HG03175 (cell line): ENCODE measurements around the gene SLC22A17.
"Not testable (repeated sequence)": the region's sequence is repeated elsewhere in the genome, so short reads cannot be mapped to it uniquely, and the experiment has no call there.

ENCODE experiments used
- ATAC-seq: cut with Tn5 transposase; IDR thresholded peaks from one replicate; pipeline ENCODE4 v1.9.1; 2021; ENCODE audit warnings: mild to moderate bottlenecking, moderate library complexity; ENCODE audit not compliant: unreplicated experiment

Gene SLC22A17

GRCh38 chr14:23352506-23353432 lies at the start of gene SLC22A17:
TSS of gene SLC22A17 (minus strand) at chr14:23352887.
- no peak for ATAC-seq

- no peak for ATAC-seq
Measured at GRCh38 chr14:23401291-23401690, 48.6 kb upstream of the SLC22A17 start.

GRCh38 chr14:23400496-23401149 lies 47.9 kb upstream of the SLC22A17 start:
- ATAC-seq: not testable (repeated sequence)

- ATAC-seq: no peak
Measured at GRCh38 chr14:23399591-23399990, 46.9 kb upstream of the SLC22A17 start.

- no peak for ATAC-seq
Measured at GRCh38 chr14:23399136-23399535, 46.4 kb upstream of the SLC22A17 start.

GRCh38 chr14:23398348-23398747 lies 45.7 kb upstream of the SLC22A17 start:
- ATAC-seq: no peak

GRCh38 chr14:23396781-23397407 lies 44.2 kb upstream of the SLC22A17 start:
- ATAC-seq: no peak

- ATAC-seq: no peak
Measured at GRCh38 chr14:23396126-23396525, 43.4 kb upstream of the SLC22A17 start.

GRCh38 chr14:23392613-23393012 lies 39.9 kb upstream of the SLC22A17 start:
- ATAC-seq: no peak

GRCh38 chr14:23389871-23390270 lies 37.2 kb upstream of the SLC22A17 start:
- not testable (repeated sequence) for ATAC-seq

GRCh38 chr14:23389396-23389795 lies 36.7 kb upstream of the SLC22A17 start:
- no peak for ATAC-seq

GRCh38 chr14:23388996-23389395 lies 36.3 kb upstream of the SLC22A17 start:
- no peak for ATAC-seq

GRCh38 chr14:23387916-23388882 lies 35.5 kb upstream of the SLC22A17 start:
- ATAC-seq: no peak

- ATAC-seq: no peak
Measured at GRCh38 chr14:23386999-23387398, 34.3 kb upstream of the SLC22A17 start.

GRCh38 chr14:23386266-23386657 lies 33.6 kb upstream of the SLC22A17 start:
- ATAC-seq: not testable (repeated sequence)

- ATAC-seq: no peak
Measured at GRCh38 chr14:23385642-23386265, 33.1 kb upstream of the SLC22A17 start.

GRCh38 chr14:23385244-23385641 lies 32.6 kb upstream of the SLC22A17 start:
- ATAC-seq: no peak

GRCh38 chr14:23384364-23385080 lies 31.8 kb upstream of the SLC22A17 start:
- no peak for ATAC-seq

GRCh38 chr14:23382731-23383440 lies 30.2 kb upstream of the SLC22A17 start:
- no peak for ATAC-seq
